ENCODE results near the gene RASSF5. TPM values are rescaled to one million over a fixed set of nuclear protein-coding genes. Genes with fewer than 3 reads are reported as not detected.

Gene RASSF5
- total RNA-seq, 1 experiment from 2014 or later, result 2.1 TPM

GRCh38 chr1:206558794-206559671 is 51.7 kb downstream of the RASSF5 start:
- Mint-ChIP-seq H3K27ac (no peak overlapping the region), H3K27me3 (ENCODE audit: low read depth) (peaks cover 36% of the 10 kb centered on the region), H3K36me3 (no peaks in the 10 kb centered on the region), H3K9me3 (no peaks in the 10 kb centered on the region), H3K4me1 (peaks cover 40% of the 10 kb centered on the region), H3K4me3 (no peak overlapping the region)
- DNase-seq (ENCODE audit: low spot score) (no peak), ATAC-seq (no peak)
- ChIA-PET POLR2A (no interaction called here), CTCF (interaction anchor here (1.0 to 3.0 kb wide), 6 partner anchors 13 to 79 kb away, joined by 3 to 13 read pairs (median 4); partner anchors contain the start of gene RASSF5)
- TF ChIP-seq ZNF317 (CRISPR knock-in tag; IDR thresholded peaks at IDR 0.05; ENCODE audit: borderline replicate concordance, low read depth) (no peak), GTF2I (CRISPR knock-in tag; conservative IDR thresholded peaks at IDR 0.05) (no peak), ZNF396 (CRISPR knock-in tag; IDR thresholded peaks at IDR 0.05; ENCODE audit: borderline replicate concordance) (no peak), NR1H2 (CRISPR knock-in tag; IDR thresholded peaks at IDR 0.05) (no peak), ZNF121 (CRISPR knock-in tag; IDR thresholded peaks at IDR 0.05) (no peak), ZSCAN18 (CRISPR knock-in tag; IDR thresholded peaks at IDR 0.05) (no peak), PRDM15 (CRISPR knock-in tag; IDR thresholded peaks at IDR 0.05) (no peak), GRHL2 (CRISPR knock-in tag; IDR thresholded peaks at IDR 0.05; ENCODE audit: insufficient replicate concordance, severe bottlenecking) (no peak), E2F1 (CRISPR knock-in tag; IDR thresholded peaks at IDR 0.05) (no peak), MAX (CRISPR knock-in tag; IDR thresholded peaks at IDR 0.05) (no peak), SMAD3 (CRISPR knock-in tag; IDR thresholded peaks at IDR 0.05; ENCODE audit: borderline replicate concordance) (no peak), CDX4 (CRISPR knock-in tag; IDR thresholded peaks at IDR 0.05; ENCODE audit: borderline replicate concordance) (no peak), CTCF (IDR thresholded peaks at IDR 0.05) (no peak)

- no peaks in the 10 kb centered on the region for H3K9me3 Mint-ChIP-seq
- TF ChIP-seq ZNF317 (CRISPR knock-in tag; IDR thresholded peaks at IDR 0.05; ENCODE audit: borderline replicate concordance, low read depth) (no peak), MAX (CRISPR knock-in tag; IDR thresholded peaks at IDR 0.05) (no peak), NR3C1 (CRISPR knock-in tag; conservative IDR thresholded peaks at IDR 0.05; ENCODE audit: low read depth) (no peak), ZNF263 (CRISPR knock-in tag; IDR thresholded peaks at IDR 0.05; ENCODE audit: low read depth) (no peak), ATF6 (CRISPR knock-in tag; IDR thresholded peaks at IDR 0.05) (no peak), IRF1 (CRISPR knock-in tag; IDR thresholded peaks at IDR 0.05) (no peak), E2F4 (CRISPR knock-in tag; IDR thresholded peaks at IDR 0.05; ENCODE audit: borderline replicate concordance, low read depth) (no peak), ATF1 (CRISPR knock-in tag; IDR thresholded peaks at IDR 0.05) (no peak)
- ChIA-PET POLR2A (no interaction called here), CTCF (interaction anchor here (1.1 to 3.0 kb wide), 5 partner anchors 15 to 80 kb away, joined by 3 to 13 read pairs (median 4); partner anchors contain the start of gene RASSF5)
- ATAC-seq, result no peak
- H3K27me3 Mint-ChIP-seq (ENCODE audit: low read depth), result peaks cover 36% of the 10 kb centered on the region
- no peak overlapping the region for H3K27ac Mint-ChIP-seq
- H3K4me3 Mint-ChIP-seq, result no peak overlapping the region
- no peak for DNase-seq (ENCODE audit: low spot score)
- H3K4me1 Mint-ChIP-seq, result peaks cover 40% of the 10 kb centered on the region
- no peaks in the 10 kb centered on the region for H3K36me3 Mint-ChIP-seq
These were observed 52.3 kb downstream of the RASSF5 start for GRCh38 chr1:206559672-206559995.

All from WTC11 (cell line).